Measurements from ENCODE around the gene ID3. TPM values are rescaled to one million over a fixed set of nuclear protein-coding genes. Genes with fewer than 3 reads are reported as not detected.

The ID3 gene
- total and polyA plus RNA-seq, 8 donors, result 79.4 to 1,101 (median 129) TPM

DNA sequence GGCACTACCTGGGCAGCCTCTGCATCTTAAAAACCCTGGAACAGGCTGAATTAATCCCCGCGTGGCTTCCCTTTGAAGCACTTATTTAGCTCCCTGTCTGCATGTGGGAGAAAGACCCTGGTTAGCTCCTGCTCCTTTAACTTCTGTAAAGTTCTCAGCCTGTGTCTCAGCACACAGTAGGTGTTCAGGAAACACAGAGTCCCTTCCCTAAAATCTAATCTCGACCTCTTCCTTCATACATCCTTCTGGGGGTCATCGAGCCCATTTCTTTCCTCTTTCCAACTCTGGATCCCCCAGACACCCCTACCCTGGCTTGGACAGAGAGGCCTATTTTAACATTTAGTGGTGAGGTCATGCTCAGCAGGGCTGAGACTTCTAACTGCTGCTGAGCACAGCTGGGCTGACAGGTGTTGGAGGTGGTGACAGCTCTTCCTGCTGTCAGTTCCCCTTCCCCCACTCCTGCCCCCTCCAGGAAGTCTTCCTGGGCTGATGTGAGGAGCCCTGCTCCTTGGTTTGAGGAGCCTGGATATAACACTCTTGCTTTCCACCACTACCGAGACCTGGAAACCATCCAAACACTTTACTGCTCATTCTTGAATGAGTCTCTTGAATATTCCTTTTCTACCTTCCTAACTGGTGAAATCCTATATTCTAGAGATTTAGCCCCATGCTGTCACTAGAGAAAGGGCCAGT, 33.6 kb downstream of the ID3 start:
- Histone ChIP-seq H3K4me3 (no peak overlapping the region), H3K27me3 (peaks cover 0 to 23% (median 6%) of the 10 kb centered on the region in 3 donors)
- intact Hi-C loops (cut with DNase I; ENCODE audit: low total_unique reads), result no loop called here

GRCh38 chr1:23524716-23525401, 34.4 kb downstream of the ID3 start:
- no peak overlapping the region for H3K4me3 ChIP-seq
- intact Hi-C loops (cut with DNase I; ENCODE audit: low total_unique reads), result no loop called here
- H3K9me3 ChIP-seq, result no peaks in the 10 kb centered on the region
- H3K36me3 ChIP-seq, result no peaks in the 10 kb centered on the region
- H3K27ac ChIP-seq, result peak overlapping the region; percentile 43 to 78 (median 49)
- peaks cover 21 to 57% (median 43%) of the 10 kb centered on the region in 4 donors for H3K4me1 ChIP-seq
- H3K27me3 ChIP-seq, result peaks cover 0 to 18% (median 0%) of the 10 kb centered on the region in 3 donors
- TF ChIP-seq POLR2A (IDR thresholded peaks at IDR 0.05) (no peak), EP300 (IDR thresholded peaks at IDR 0.05) (no peak), CTCF (IDR thresholded peaks at IDR 0.05) (no peak), POLR2AphosphoS5 (IDR thresholded peaks at IDR 0.05) (no peak)
- 16 to 36% (median 25%) methylated on average over 5 to 9 of the region's 9 CpGs for WGBS, 5 donors
- DNase-seq, result peak; percentile 65 to 85

More for the DNA sequence above, 33.6 kb downstream of the ID3 start:
- TF ChIP-seq EP300 (IDR thresholded peaks at IDR 0.05) (no peak), POLR2A (IDR thresholded peaks at IDR 0.05) (no peak), CTCF (IDR thresholded peaks at IDR 0.05) (no peak), POLR2AphosphoS5 (IDR thresholded peaks at IDR 0.05) (no peak)
- 66 to 77% (median 74%) methylated on average over 5 of the region's 5 CpGs for WGBS, 5 donors
- Histone ChIP-seq H3K9me3 (no peaks in the 10 kb centered on the region), H3K4me1 (peaks cover 29 to 66% (median 50%) of the 10 kb centered on the region in 4 donors), H3K27ac (peak overlapping the region in 4 of 5 donors; percentile 49 to 78 (median 62)), H3K36me3 (no peaks in the 10 kb centered on the region)
- DNase-seq, result peak in 1 of 2 donors; percentile 45

- TF ChIP-seq CTCF (IDR thresholded peaks at IDR 0.05), result no peak
- TF ChIP-seq POLR2AphosphoS5 (IDR thresholded peaks at IDR 0.05), result no peak
- no peak for TF ChIP-seq EP300 (IDR thresholded peaks at IDR 0.05)
- TF ChIP-seq POLR2A (IDR thresholded peaks at IDR 0.05), result no peak
- Histone ChIP-seq H3K4me1 (peaks cover 18 to 50% (median 39%) of the 10 kb centered on the region in 4 donors), H3K4me3 (no peak overlapping the region), H3K36me3 (no peaks in the 10 kb centered on the region), H3K9me3 (no peaks in the 10 kb centered on the region), H3K27me3 (peaks cover 0 to 18% (median 0%) of the 10 kb centered on the region in 3 donors), H3K27ac (peak overlapping the region in 4 of 5 donors; percentile 2 to 78 (median 62))
- WGBS, 5 donors, result 21 to 74% (median 49%) methylated on average over 1 to 3 of the region's 3 CpGs
- no peak for DNase-seq
- intact Hi-C loops (cut with DNase I; ENCODE audit: low total_unique reads), result no loop called here
Measured at GRCh38 chr1:23524163-23524562, 35.1 kb downstream of the ID3 start.

DNA sequence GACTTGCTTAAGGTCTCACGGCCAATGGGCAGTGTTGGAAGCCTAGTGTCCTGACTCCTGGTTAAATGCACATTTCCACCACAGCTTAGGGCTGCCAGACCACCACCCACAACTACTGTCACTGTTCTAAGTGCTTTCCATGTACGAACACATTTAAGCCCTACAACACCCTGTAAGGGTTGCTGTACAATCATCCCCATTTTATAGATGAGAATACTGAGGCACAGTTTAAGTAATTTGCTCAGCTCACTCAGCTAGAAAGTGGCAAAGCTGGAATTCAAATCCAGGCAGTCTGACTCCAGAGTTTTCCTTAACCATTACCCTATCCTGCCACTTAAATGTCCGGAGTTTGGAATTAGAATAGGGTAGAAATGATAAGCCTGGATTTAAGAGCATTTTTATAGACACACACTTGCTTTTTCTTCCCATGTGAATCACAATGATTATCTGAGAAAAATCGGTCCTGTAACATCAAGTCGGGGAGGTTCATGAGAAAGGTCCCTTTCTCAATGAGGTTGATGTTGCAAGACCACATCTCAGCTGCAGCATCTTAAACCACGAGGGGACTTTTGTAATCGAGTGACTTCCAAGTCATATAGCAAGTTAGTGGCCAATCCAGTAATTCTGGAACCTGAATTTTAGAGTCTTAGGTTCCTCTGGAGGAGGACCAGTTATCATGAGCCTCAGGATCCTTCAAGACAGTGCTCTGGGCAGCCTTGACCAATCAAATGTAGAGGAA, 36.9 kb downstream of the ID3 start:
- H3K27me3 ChIP-seq, result peaks cover 0 to 11% (median 0%) of the 10 kb centered on the region in 3 donors
- H3K36me3 ChIP-seq, result peaks cover 0 to 8% (median 0%) of the 10 kb centered on the region in 4 donors
- intact Hi-C loops (cut with DNase I; ENCODE audit: low total_unique reads), result no loop called here
- H3K9me3 ChIP-seq, result no peaks in the 10 kb centered on the region
- peaks cover 9 to 33% (median 24%) of the 10 kb centered on the region in 4 donors for H3K4me1 ChIP-seq
- WGBS, 5 donors, result 81 to 89% (median 83%) methylated on average over 7 of the region's 7 CpGs
- DNase-seq, result no peak
- no peak for TF ChIP-seq EP300 (IDR thresholded peaks at IDR 0.05)
- TF ChIP-seq POLR2AphosphoS5 (IDR thresholded peaks at IDR 0.05), result no peak
- no peak for TF ChIP-seq POLR2A (IDR thresholded peaks at IDR 0.05)
- TF ChIP-seq CTCF (IDR thresholded peaks at IDR 0.05), result no peak
- no peak overlapping the region for H3K27ac ChIP-seq
- H3K4me3 ChIP-seq, result no peak overlapping the region

Data from stomach (tissue), 9 donors.